HG03342 (cell line): ENCODE data around the gene C4A.
A peak's percentile ranks its signal among the peaks of the same experiment; 100 is the strongest.
"Not testable (repeated sequence)": the region's sequence is repeated elsewhere in the genome, so short reads cannot be mapped to it uniquely, and the experiment has no call there.

Experiments used
- ATAC-seq: cut with Tn5 transposase; IDR thresholded peaks from one replicate; pipeline ENCODE4 v1.9.1; 2021; ENCODE audit warnings: mild to moderate bottlenecking, moderate library complexity; ENCODE audit not compliant: unreplicated experiment

Gene C4A

GRCh38 chr6:31958741-31959739 lies 22.8 kb upstream of the C4A start, which contains the start of the genes NELFE and SKIC2:
NELFE (minus strand) TSS chr6:31958971; CDS start chr6:31958446, 525 bp downstream.
SKIC2 (plus strand) TSS chr6:31959175; CDS start chr6:31959193, 18 bp downstream.
- ATAC-seq = peak; percentile 96

GRCh38 chr6:31961616-31962015 lies 20.2 kb upstream of the C4A start:
- ATAC-seq = no peak

DNA sequence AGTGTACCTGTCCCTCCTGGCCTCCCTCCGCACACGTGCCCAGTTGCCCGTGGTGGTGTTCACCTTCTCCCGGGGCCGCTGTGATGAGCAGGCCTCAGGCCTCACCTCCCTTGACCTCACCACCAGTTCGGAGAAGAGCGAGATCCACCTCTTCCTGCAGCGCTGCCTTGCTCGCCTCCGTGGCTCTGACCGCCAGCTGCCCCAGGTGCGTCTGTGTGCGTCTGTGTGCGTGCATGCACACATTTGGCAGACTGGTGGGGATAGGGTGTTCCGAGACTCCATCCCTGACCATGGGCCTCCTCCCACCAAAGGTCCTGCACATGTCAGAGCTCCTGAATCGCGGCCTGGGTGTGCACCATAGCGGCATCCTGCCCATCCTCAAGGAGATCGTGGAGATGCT lies 17.9 kb upstream of the C4A start:
- ATAC-seq = no peak

DNA sequence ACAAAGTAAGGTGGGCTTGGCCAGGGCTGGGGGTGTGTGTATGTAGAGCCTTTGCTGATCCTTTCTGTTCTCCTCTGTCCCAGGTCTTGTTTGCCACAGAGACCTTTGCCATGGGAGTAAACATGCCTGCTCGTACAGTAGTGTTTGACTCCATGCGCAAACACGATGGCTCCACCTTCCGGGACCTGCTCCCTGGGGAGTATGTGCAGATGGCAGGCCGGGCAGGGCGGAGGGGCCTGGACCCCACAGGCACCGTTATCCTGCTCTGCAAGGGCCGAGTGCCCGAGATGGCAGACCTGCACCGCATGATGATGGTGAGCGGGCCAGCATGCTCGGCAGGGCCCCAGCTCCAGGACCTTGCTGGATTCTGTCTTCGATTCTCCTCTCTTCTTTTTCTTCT lies 16.2 kb upstream of the C4A start:
- ATAC-seq = no peak

DNA sequence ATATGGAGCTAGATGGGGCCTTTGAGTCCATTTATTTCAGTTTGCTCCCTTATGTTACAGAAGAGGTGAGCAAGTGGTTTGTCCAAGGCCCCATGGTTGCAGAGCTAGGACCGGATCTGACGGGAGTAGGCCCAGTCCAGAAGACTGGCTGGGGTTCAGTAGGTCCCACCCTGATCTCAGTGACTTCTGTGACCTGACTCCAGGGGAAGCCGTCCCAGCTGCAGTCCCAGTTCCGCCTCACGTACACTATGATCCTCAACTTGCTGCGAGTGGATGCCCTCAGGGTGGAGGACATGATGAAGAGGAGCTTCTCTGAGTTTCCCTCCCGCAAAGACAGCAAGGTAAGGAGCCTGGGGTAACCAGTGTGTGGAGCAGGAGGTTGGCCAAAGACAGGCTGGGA lies 15.4 kb upstream of the C4A start:
- no peak for ATAC-seq

DNA sequence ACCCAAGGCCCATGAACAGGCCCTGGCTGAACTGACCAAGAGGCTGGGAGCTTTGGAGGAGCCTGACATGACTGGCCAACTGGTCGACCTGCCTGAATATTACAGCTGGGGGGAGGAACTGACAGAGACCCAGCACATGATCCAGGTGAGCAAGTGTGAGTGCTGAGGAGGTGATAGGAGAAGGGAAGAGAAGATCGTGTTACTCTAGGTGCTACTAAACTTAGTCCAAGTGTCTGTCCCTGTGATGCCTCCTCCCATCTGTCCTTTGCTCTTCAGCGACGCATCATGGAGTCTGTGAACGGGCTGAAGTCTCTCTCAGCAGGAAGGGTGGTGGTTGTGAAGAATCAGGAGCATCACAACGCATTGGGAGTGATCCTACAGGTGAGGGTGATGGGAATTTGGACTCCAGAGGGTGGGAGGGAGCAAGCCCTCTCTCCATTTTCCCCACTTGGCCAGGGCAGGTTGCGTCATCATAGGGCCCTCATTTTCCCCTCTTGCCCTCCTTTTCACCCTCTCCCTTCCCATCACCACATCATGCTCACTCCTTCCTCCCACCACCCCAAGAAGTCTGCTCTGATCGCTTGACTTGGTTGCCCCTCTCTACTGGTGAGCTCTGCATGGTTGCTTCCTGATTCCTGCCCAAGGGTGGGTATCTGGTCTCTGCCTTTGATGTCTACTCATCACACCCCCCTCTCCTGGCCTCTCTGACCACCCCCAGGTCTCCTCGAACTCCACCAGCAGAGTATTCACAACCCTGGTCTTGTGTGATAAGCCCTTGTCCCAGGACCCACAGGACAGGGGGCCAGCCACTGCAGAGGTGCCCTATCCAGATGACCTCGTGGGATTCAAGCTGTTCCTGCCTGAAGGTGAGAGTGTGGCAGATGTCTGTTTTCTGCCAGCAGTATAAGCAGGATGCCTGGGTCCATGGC lies 14.6 kb upstream of the C4A start:
- ATAC-seq = no peak

DNA sequence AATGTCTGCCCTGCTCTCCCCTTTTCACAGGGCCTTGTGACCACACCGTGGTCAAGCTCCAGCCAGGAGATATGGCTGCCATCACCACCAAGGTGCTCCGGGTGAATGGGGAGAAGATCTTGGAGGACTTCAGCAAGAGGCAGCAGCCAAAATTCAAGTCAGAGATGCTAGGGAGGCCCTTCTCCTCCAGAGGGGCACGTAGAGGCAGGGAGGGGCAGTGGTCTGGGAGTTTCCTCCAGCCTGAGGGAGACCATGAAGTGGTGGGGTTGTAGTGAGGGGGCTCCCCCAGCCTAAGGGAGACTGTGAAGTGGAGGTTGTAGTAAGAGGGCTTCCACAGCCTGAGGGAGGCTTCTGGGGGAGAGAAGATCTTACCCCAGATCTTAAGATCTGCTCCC lies 13.9 kb upstream of the C4A start:
- ATAC-seq = no peak

GRCh38 chr6:31968326-31968725 lies 13.5 kb upstream of the C4A start:
- no peak for ATAC-seq

GRCh38 chr6:31968791-31969711 lies 12.8 kb upstream of the C4A start:
- no peak for ATAC-seq

DNA sequence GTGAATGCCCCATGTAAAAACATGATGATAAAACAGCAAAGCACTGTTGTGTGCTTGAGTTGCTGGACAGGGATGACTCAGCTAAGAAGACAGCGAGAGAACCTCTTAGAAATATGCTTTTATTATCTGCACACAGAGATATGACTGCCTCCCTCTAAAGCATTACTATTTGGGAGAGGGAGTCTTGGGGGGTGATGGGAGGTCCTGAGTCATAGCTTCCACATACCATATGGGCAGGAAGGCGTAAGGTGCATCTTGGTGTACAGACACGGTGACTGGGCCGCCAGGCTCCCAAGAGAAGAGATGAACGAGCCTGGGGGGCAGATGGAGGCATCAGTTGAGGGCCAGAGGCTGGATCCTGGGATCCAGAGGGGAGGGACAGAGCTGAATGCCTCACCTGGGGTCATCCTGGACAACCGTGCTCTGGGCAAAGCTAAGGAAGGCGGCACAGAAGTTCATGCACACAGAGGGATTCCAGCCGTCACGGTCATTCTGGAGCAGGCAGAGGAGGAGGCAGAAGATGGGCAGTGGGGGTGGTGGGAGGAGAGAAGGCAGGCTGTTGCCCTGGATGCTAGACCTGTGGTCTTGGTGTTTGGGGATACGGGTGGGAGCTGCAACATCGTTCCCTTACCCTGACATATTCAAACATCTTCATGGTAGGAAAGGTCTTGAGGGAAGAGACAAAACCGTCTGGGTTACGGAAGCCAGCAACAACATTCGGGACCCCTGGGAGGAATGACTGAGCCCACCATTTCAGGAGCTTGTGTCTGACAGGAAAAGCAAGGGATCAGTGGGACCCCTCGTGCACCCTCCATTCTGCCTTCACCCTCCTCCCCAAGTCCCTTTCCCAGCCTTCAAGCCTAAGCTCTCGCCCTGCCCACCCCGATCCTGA lies 11.9 kb upstream of the C4A start:
- no peak for ATAC-seq

DNA sequence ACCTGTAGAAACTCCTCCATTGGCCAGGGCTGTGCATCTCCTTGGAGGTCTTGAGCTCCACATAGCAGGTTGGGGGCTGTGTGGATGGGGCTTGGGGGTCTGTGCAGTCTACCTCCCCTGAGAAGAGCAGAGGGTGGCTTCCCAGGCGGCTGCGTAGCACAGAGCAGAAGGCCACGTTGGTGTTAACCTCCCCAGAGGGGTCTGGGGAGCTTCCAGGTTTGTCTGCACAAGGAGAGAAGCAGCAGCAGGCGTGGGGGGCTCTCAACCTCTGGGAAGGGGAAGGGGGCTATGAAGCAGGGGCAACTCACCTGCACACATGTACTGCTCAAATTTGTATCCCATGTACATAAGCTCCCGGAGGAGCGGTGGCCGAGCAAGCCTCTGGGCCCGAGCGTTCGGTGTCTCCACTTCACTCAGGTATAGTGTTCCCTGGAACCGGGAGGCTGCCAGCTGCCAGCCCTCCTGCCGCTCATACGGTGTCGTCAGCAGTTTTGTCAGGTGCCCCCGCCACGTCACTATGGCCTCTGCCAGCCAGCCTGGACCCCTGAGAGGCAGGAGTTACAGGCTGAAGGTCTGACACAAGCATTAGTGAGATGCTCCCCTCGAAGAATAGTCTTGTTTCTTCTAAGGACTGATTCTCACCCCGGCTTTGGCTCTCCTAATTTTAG lies 11.1 kb upstream of the C4A start:
- no peak for ATAC-seq

GRCh38 chr6:31971279-31971992 lies 10.4 kb upstream of the C4A start:
- ATAC-seq = no peak

- peak; percentile 85 for ATAC-seq
Observed at GRCh38 chr6:31971993-31972708, 9.7 kb upstream of the C4A start, which contains the start of gene DXO. DXO (minus strand) TSS chr6:31972138; CDS start chr6:31971675, 463 bp downstream.

- ATAC-seq = no peak
Observed at GRCh38 chr6:31972709-31973350, 9.0 kb upstream of the C4A start.

GRCh38 chr6:31976065-31976464 lies 5.8 kb upstream of the C4A start:
- not testable (repeated sequence) for ATAC-seq

- no peak for ATAC-seq
Observed at GRCh38 chr6:31977816-31978431, 3.9 kb upstream of the C4A start.
